DMS153 (cell line): ENCODE data around the gene PARVA.
"Not testable (repeated sequence)": the region's sequence is repeated elsewhere in the genome, so short reads cannot be mapped to it uniquely, and the experiment has no call there.

Experiments
- DNase-seq: peaks from one replicate; lab custom pipeline; 2025; lab: John Stamatoyannopoulos, UW

Gene PARVA

GRCh38 chr11:12503886-12504285 lies 126.5 kb downstream of the PARVA start:
- no peak for DNase-seq

- no peak for DNase-seq
Observed at GRCh38 chr11:12505183-12505582, 127.8 kb downstream of the PARVA start.

- DNase-seq = no peak
Observed at GRCh38 chr11:12506404-12506921, 129.1 kb downstream of the PARVA start.

- no peak for DNase-seq
Observed at GRCh38 chr11:12507391-12507790, 130.0 kb downstream of the PARVA start.

DNA sequence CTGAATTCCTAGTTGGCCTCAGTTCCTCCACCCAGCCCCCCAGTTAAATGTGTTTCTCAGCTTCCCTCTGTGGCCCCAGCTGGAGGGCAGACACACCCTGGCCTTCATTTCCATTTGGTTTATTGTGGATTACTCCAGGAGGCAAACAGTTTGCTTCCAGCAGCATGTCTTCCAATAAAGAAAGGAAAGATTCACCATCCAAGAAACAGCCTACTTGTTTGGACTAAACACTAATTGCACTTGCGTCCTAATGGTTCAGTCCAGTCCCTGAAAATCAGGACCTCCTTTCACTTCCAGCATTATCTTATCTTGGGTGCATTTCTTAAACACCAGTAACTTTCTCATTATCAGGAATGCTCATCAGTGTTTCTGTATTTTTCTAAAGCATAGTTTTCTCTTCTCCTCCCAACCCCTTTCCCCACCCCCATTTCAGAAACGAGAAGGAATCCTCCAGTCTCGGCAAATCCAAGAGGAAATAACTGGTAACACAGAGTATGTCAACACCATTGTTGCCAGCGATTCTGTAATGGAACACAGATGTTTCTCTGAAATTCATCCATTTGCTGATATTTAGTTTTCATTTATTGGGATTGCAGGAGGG lies 130.9 kb downstream of the PARVA start:
- no peak for DNase-seq

- no peak for DNase-seq
Observed at GRCh38 chr11:12509371-12509770, 132.0 kb downstream of the PARVA start.

DNA sequence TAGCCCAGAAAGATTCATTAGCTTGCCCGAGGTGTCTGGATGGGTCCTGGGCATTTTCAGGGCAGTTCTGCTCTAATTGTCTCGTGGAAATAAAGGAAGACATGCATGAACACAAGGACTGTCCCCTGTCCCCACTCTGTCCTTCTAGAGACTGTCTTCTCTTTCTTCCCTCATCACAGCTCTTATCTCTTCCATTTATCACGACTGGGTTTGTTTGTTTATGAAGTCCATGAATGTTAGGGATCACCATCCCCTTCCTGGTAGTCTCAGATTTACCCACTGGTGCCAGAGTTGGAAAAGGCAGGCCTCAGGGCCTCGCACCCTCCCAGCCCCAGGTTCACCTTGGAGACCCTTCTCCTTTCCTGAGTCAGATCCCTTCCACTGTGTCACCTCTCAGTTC lies 134.8 kb downstream of the PARVA start:
- no peak for DNase-seq

DNA sequence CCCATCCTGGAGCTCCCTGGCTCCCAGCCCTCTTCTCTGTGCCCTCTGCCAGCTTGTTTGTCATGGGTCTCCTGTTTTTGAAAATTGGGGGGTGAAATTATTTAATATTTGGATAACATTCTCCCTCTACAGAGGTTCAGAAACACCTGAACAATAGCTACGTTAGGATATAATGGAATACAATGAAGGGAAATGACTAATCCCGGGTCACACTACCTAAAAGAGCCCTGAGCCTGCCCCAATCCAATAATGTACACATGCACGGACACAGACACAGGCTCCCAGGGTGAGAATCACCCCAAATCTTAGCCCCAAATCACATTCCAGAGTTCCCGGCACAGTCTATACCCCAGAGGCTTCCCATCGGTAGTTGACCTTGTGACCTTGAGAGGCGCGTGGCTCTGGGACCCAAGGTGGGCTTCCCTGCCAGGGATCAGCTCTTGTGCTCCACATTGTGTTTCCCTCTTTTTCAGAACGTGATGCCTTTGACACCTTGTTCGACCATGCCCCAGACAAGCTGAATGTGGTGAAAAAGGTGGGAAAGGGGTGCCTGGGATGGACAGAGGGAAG lies 135.5 kb downstream of the PARVA start:
- DNase-seq = no peak

- no peak for DNase-seq
Observed at GRCh38 chr11:12516387-12517105, 139.2 kb downstream of the PARVA start.

GRCh38 chr11:12517306-12517705 lies 139.9 kb downstream of the PARVA start:
- DNase-seq = no peak

- DNase-seq = no peak
Observed at GRCh38 chr11:12517741-12518140, 140.4 kb downstream of the PARVA start.

DNA sequence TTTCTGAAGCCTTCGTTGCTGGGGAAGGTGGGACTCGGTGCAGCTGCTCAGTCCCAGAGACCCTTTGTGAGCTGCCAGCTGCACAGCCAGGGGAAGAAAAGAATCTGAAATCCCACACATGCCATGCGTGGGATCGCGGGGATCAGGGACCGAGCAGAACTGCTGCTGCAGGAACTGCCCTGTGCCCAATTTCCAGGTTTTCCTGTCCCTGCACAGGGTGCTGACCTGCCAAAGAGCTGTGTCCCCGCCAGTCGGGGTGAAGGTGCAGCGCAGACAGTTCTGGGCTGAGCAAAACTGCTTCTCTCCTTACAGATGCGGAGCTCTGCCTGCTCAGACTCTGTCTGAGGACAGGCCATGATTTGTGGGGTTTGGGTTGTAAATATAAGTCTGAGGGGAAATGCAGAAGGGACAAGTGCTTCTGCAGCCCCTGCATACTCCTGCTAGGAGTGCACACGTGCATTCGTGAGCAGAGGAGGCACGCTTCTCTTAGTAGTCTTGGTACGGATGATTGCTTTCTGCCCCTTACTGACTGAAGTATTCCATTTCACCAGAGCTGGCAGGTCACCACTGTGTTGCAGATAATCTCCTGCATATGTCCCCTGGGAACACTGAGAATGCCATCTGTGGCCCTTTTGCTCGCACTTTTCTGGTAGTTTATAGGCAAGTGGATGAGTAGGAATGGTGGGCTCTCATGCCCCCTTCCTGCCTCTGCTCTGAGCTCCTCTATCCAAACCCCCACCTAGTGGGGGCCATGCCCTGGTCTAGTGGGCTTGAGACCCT lies 141.4 kb downstream of the PARVA start:
- no peak for DNase-seq

GRCh38 chr11:12520054-12520453 lies 142.7 kb downstream of the PARVA start:
- no peak for DNase-seq

DNA sequence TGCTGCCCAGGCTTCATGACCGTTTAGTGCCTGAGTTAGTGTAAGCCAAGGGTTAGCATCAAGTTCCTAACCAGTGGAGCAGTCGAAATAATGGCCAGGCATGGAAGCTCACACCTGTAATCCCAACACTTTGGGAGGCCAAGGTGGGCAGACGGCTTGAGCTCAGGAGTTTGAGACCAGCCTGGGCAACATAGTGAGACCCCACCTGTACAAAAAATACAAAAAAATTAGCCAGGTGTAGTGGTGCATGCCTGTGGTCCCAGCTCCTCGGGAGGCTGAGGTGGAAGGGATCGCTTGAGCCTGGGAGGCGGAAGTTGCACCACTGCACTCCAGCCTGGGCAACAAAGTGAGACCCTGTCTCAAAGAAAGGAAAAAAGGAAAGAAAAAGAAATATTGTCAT lies 143.2 kb downstream of the PARVA start:
- not testable (repeated sequence) for DNase-seq

DNA sequence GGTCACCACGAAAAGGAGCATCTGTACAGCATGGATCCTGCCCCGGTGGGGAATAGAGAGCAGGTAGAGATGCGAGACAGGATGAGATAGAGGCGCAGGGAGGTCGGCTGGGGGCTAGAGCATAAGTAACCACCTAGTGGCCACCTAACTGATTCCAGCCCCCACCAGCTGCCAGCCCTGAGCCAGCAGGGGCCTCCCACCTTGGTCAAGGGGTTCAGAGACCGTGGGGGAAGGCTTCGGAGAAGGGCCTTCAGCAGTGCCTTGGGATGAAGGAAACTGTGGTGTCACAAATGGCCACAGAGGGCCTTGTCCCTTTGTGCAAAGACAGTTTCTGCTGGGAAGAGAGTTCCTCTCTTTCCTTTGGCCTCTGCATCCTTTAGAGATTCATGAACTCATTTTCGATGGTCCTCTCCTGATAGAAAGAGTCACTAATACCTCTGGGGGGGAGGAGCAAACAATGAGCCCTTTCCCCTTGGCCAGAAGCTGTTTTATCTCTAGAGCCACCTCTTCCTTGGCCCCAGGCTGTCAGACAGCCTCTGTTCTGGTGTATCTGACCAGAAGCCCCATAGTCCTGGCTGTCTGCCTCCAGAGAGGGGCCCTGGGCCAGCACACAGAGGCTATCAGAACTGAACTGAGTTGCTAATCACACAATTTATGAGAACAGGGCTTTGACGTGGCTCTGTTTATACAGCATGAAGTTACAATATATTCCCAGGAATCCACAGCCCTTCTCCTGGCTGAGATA lies 146.0 kb downstream of the PARVA start:
- DNase-seq = no peak

GRCh38 chr11:12524865-12525264 lies 147.5 kb downstream of the PARVA start:
- no peak for DNase-seq

DNA sequence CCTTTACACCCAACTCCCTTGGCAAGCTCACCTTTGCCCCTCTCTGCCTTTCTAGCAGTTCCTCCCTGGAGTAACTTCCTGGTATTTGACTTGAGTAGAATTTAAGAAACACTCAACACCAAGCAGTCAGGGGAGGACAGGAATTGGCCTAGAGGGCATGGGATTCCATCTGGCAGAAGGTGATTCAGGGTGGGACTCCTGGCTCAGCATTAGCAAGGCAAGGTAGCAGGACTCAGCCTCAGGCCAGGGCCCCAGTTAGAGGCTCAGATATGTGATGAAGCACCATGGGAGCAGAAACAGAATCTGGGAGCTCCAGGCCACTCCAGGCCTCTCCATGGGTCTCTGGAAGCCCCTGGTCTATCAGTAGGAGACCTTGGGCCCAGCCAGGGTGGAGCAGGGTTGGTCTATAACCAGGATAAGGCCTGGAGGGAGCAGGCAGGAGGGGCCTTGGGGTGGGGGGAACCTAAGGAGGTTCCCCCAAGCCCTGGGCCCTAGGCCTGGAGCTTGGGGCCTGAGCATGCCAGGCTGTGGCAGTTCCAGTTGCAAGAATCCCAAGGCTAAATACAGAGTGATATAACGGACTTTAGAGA lies 148.2 kb downstream of the PARVA start:
- DNase-seq = no peak

DNA sequence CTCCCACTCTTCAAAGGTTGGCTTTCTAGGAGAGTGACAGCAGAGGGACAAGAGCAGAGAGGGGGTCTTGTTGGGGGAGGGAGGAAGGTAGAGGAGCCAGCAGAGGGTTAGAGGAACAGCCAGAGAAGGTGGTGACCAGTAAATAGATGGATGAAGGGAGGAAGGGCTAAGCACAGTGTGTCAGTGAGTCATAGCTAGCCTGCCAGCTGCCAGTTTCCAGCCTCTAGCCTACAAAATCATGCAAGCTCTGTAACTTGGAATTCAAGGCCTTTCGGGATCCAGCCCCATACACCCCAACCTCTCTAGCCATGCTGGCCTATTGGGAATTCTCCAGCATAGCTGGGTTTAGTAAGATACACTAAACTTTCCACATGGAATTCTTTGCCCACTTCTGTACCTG lies 149.4 kb downstream of the PARVA start:
- DNase-seq = no peak

- no peak for DNase-seq
Observed at GRCh38 chr11:12528487-12528886, 151.1 kb downstream of the PARVA start.

- no peak for DNase-seq
Observed at GRCh38 chr11:12529041-12529440, 151.7 kb downstream of the PARVA start.

DNA sequence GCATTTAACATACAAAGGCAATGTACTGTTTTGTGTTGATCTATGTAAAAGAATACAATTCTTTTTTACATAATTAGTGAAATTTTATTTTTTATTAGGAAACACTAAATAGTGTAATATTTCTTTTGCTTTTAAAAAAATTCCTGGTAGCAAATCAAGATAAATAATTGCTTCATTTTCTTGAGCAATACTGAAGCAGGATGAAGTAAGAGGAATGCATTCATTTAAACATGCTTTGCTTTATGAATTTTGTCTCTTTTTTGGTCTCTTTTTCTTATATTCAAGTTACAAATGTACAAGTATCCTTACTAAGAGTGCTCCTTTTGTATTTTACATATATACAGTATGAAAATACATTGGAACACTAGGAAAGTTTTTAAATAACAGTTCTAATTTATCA lies 152.4 kb downstream of the PARVA start:
- no peak for DNase-seq

GRCh38 chr11:12531020-12531419 lies 153.6 kb downstream of the PARVA start:
- no peak for DNase-seq
